ENCODE measurements around the gene GM2A. TPM values are rescaled to one million over a fixed set of nuclear protein-coding genes. Genes with fewer than 3 reads are reported as not detected.
A peak's percentile ranks its signal among the peaks of the same experiment; 100 is the strongest.

GM2A gene
- total RNA-seq, 1 donor from 2014 or later, result 51.3 TPM

- DNase-seq (no peak), ATAC-seq (ENCODE audit: low read depth) (peak; percentile 95)
- Mint-ChIP-seq H3K4me3 (no peak overlapping the region), H3K27me3 (no peaks in the 10 kb centered on the region), H3K27ac (no peak overlapping the region), H3K36me3 (ENCODE audit: low read depth) (peaks cover 39% of the 10 kb centered on the region), H3K9me3 (no peaks in the 10 kb centered on the region), H3K4me1 (peaks cover 3% of the 10 kb centered on the region)
- no peak for TF ChIP-seq CTCF (IDR thresholded peaks at IDR 0.05)
- intact Hi-C loops (cut with micrococcal nuclease), result loop anchor here (1.0 to 5.0 kb wide), 4 partner anchors 13 to 56 kb away; no protein-coding TSS in a partner anchor
- ChIA-PET CTCF (interaction anchor here (0.8 kb wide), 1 partner anchor 29 kb away, joined by 3 read pairs; no protein-coding TSS in a partner anchor), POLR2A (interaction anchor here (0.8 to 1.1 kb wide), 2 partner anchors 17 to 141 kb away, joined by 4 to 8 read pairs; partner anchors contain the start of gene GM2A)
Observed at GRCh38 chr5:151270599-151270998, 17.6 kb downstream of the GM2A start.

- Mint-ChIP-seq H3K27me3 (no peaks in the 10 kb centered on the region), H3K4me1 (peaks cover 3% of the 10 kb centered on the region), H3K27ac (no peak overlapping the region), H3K4me3 (no peak overlapping the region), H3K36me3 (ENCODE audit: low read depth) (peaks cover 36% of the 10 kb centered on the region), H3K9me3 (no peaks in the 10 kb centered on the region)
- POLR2A ChIA-PET, result interaction anchor here (0.8 to 1.1 kb wide), 2 partner anchors 18 to 142 kb away, joined by 4 to 8 read pairs; partner anchors contain the start of gene GM2A
- no peak for DNase-seq
- CTCF ChIA-PET, result no interaction called here
- intact Hi-C loops (cut with micrococcal nuclease), result loop anchor here (5.0 kb wide), 1 partner anchor 36 kb away; no protein-coding TSS in a partner anchor
- TF ChIP-seq CTCF (IDR thresholded peaks at IDR 0.05), result no peak
- ATAC-seq (ENCODE audit: low read depth), result no peak
Observed at GRCh38 chr5:151271336-151271735, 18.4 kb downstream of the GM2A start.

- Mint-ChIP-seq H3K9me3 (no peaks in the 10 kb centered on the region), H3K27ac (no peak overlapping the region), H3K27me3 (no peaks in the 10 kb centered on the region), H3K4me1 (no peaks in the 10 kb centered on the region), H3K36me3 (ENCODE audit: low read depth) (peaks cover 13% of the 10 kb centered on the region), H3K4me3 (no peak overlapping the region)
- ATAC-seq (ENCODE audit: low read depth) (no peak), DNase-seq (no peak)
- ChIA-PET POLR2A (interaction anchor here (1.0 kb wide), 1 partner anchor 22 kb away, joined by 5 read pairs; the partner anchor contains the start of gene GM2A), CTCF (interaction anchor here (1.0 kb wide), 1 partner anchor 149 kb away, joined by 4 read pairs; no protein-coding TSS in a partner anchor)
- TF ChIP-seq CTCF (IDR thresholded peaks at IDR 0.05), result no peak
- intact Hi-C loops (cut with micrococcal nuclease), result loop anchor here (5.0 kb wide), 1 partner anchor 33 kb away; no protein-coding TSS in a partner anchor
Observed at GRCh38 chr5:151274666-151275065, 21.7 kb downstream of the GM2A start.

- CTCF ChIA-PET, result interaction anchor here (1.0 kb wide), 1 partner anchor 150 kb away, joined by 4 read pairs; no protein-coding TSS in a partner anchor
- no peak for DNase-seq
- H3K27me3 Mint-ChIP-seq, result no peaks in the 10 kb centered on the region
- no peaks in the 10 kb centered on the region for H3K9me3 Mint-ChIP-seq
- H3K4me3 Mint-ChIP-seq, result no peak overlapping the region
- intact Hi-C loops (cut with micrococcal nuclease), result no loop called here
- no peak for ATAC-seq (ENCODE audit: low read depth)
- no peak for TF ChIP-seq CTCF (IDR thresholded peaks at IDR 0.05)
- no peak overlapping the region for H3K27ac Mint-ChIP-seq
- no peaks in the 10 kb centered on the region for H3K4me1 Mint-ChIP-seq
- POLR2A ChIA-PET, result interaction anchor here (1.0 kb wide), 1 partner anchor 23 kb away, joined by 5 read pairs; the partner anchor contains the start of gene GM2A
- peaks cover 16% of the 10 kb centered on the region for H3K36me3 Mint-ChIP-seq (ENCODE audit: low read depth)
Observed at GRCh38 chr5:151275803-151276202, 22.8 kb downstream of the GM2A start.

GRCh38 chr5:151278845-151279244 lies 25.9 kb downstream of the GM2A start:
- H3K27ac Mint-ChIP-seq, result no peak overlapping the region
- ATAC-seq (ENCODE audit: low read depth) (no peak), DNase-seq (no peak)
- H3K36me3 Mint-ChIP-seq (ENCODE audit: low read depth), result peaks cover 16% of the 10 kb centered on the region
- H3K27me3 Mint-ChIP-seq, result no peaks in the 10 kb centered on the region
- no peak for TF ChIP-seq CTCF (IDR thresholded peaks at IDR 0.05)
- no peaks in the 10 kb centered on the region for H3K9me3 Mint-ChIP-seq
- POLR2A ChIA-PET, result no interaction called here
- H3K4me3 Mint-ChIP-seq, result no peak overlapping the region
- intact Hi-C loops (cut with micrococcal nuclease), result no loop called here
- CTCF ChIA-PET, result no interaction called here
- H3K4me1 Mint-ChIP-seq, result no peaks in the 10 kb centered on the region

Data from activated B cell treated with CpG ODN at 0.5 μM for 24 hours (primary cell).